RWPE1 (cell line): ENCODE data around the gene BNC2.

Experiments used
- CTCF ChIA-PET: fragments of 350-600 bp; sonication (Branson Sonifier 250); formaldehyde crosslinking; extraction: SDS; loops from one replicate; lab custom pipeline; 2021; lab: Yijun Ruan, JAX
- POLR2A ChIA-PET: fragments of 400-600 bp; formaldehyde crosslinking; extraction: SDS; loops from one replicate; lab custom pipeline; 2020; ENCODE audit warnings: antibody characterized with exemption; ENCODE audit not compliant: low non-redundant PET; lab: Yijun Ruan, JAX
- DNase-seq: peaks from one replicate; pipeline ENCODE4 v3.0.0; 2012; ENCODE audit warnings: low spot score
- H3K27ac ChIP-seq: fragments of 450-650 bp; 2 replicates; pipeline ENCODE4 v1.5.1; 2017
- CTCF ChIP-seq: fragments of 450-650 bp; conservative IDR thresholded peaks from 2 replicates; pipeline ENCODE4 v1.5.1; 2017; ENCODE audit warnings: low read depth, mild to moderate bottlenecking

The BNC2 gene

GRCh38 chr9:16595227-16595626 lies 275.2 kb downstream of the BNC2 start:
- no peak overlapping the region for H3K27ac ChIP-seq
- CTCF ChIA-PET = no interaction called here
- no peak for TF ChIP-seq CTCF
- POLR2A ChIA-PET = no interaction called here
- no peak for DNase-seq

GRCh38 chr9:16594787-16595186 lies 275.7 kb downstream of the BNC2 start:
- ChIA-PET CTCF (no interaction called here), POLR2A (no interaction called here)
- DNase-seq = no peak
- TF ChIP-seq CTCF = no peak
- no peak overlapping the region for H3K27ac ChIP-seq

DNA sequence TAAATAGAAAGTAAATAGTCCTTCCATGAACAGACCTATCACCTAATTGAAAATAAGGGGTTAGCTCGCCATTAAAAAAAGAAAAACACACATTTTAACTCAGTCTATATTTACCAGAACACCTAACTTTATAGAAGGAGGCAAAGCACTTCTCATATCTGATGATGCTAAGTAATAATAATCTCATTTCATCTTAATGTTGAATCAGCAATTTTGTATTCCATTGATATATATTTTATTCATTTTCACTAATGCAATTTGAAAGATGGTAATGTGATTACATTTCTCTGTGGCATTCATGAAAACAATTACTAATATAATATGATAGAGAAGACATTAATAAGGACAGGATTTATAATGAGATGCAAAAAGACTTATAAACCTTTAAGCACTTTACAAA lies 276.7 kb downstream of the BNC2 start:
- no peak for DNase-seq
- TF ChIP-seq CTCF = no peak
- no peak overlapping the region for H3K27ac ChIP-seq
- CTCF ChIA-PET = no interaction called here
- POLR2A ChIA-PET = no interaction called here

DNA sequence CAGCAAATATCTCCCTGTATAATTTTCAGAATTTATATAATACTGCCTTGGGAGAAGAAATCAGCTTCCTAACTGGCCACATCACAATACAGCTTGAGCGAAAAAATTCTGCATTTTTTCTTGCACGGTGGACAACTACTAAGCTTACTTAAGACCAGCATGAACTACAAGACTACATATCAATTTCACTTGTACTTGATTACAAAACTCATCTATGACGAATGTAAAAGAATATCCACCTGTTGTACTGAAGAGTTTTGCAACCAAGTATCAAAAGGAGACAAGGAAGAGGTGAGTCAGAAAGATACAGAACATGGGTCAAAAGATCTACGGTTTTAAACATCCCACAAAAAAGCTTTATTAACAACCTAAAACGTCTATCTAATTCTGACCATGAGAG lies 279.4 kb downstream of the BNC2 start:
- DNase-seq = no peak
- ChIA-PET POLR2A (no interaction called here), CTCF (interaction anchor here (0.6 kb wide), 1 partner anchor 338 kb away, joined by 3 read pairs; no protein-coding TSS in a partner anchor)
- H3K27ac ChIP-seq = no peak overlapping the region
- no peak for TF ChIP-seq CTCF

- H3K27ac ChIP-seq = no peak overlapping the region
- CTCF ChIA-PET = no interaction called here
- DNase-seq = no peak
- TF ChIP-seq CTCF = no peak
- POLR2A ChIA-PET = no interaction called here
Measured at GRCh38 chr9:16585591-16585990, 284.9 kb downstream of the BNC2 start.

DNA sequence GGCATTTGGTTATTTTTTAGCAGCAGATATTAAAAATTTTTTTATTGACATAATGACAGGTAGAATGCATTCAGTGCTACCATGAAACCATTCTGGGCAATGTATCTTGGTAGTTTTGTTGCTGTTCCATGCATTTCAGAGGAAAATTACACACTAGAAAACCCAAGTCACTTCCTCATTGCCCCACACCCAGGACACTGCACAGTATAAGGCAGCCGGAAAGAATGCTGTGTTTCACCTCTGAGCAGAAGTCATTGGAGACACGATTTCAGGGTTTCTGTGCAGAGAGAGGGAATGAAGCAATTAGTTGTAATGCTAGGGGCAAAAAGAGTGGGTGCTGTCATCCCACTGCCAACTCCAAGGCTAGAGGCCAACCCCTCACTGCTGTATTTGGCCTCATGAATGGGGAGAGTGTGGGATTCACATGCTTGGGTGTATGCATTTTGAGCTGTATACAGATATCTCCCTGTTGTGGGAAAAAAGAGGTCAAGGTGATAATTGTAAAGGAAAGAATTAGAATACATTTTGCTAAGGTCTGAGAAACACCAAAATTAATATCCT lies 290.5 kb downstream of the BNC2 start:
- H3K27ac ChIP-seq = no peak overlapping the region
- DNase-seq = no peak
- no peak for TF ChIP-seq CTCF
- ChIA-PET CTCF (no interaction called here), POLR2A (no interaction called here)

GRCh38 chr9:16575986-16576245 lies 294.6 kb downstream of the BNC2 start:
- TF ChIP-seq CTCF = no peak
- POLR2A ChIA-PET = no interaction called here
- CTCF ChIA-PET = no interaction called here

More at GRCh38 chr9:16575986-16576245, 294.6 kb downstream of the BNC2 start:
- DNase-seq = no peak
- H3K27ac ChIP-seq = no peak overlapping the region
